Testis (tissue), 3 donors: ENCODE data around the gene XPNPEP3. TPM values are rescaled to one million over a fixed set of nuclear protein-coding genes. Genes with fewer than 3 reads are reported as not detected.
"Not testable (repeated sequence)": the region's sequence is repeated elsewhere in the genome, so short reads cannot be mapped to it uniquely, and the experiment has no call there.

Source experiments
- DNase-seq: peaks from one replicate; pipeline ENCODE4 v3.0.0-alpha.2; 2019
- H3K27ac ChIP-seq, 2 donors: fragments of 200-600 bp; sonication (generic); one replicate each; pipeline ENCODE4 v1.5.1; 2019
- H3K27me3 ChIP-seq: fragments of 200-600 bp; sonication (generic); one replicate; pipeline ENCODE4 v1.5.1; 2019
- H3K36me3 ChIP-seq: fragments of 200-600 bp; sonication (generic); one replicate; pipeline ENCODE4 v1.5.1; 2017; ENCODE audit warnings: low read depth; ENCODE audit errors: missing control alignments
- H3K4me1 ChIP-seq: fragments of 200-600 bp; sonication (generic); one replicate; pipeline ENCODE4 v1.5.1; 2019
- H3K4me3 ChIP-seq, 2 donors: fragments of 200-600 bp; sonication (generic); one replicate each; pipeline ENCODE4 v1.5.1; 2017 to 2019
- H3K9me3 ChIP-seq: fragments of 200-600 bp; sonication (generic); one replicate; pipeline ENCODE4 v1.5.1; 2017
- POLR2A ChIP-seq: fragments of 450-650 bp; IDR thresholded peaks from one replicate; pipeline ENCODE4 v1.6.1; 2017; ENCODE audit warnings: antibody characterized with exemption, mild to moderate bottlenecking, moderate library complexity
- WGBS, 2 donors: methylation state at CpG; one replicate each; pipeline ENCODE4 v1.1.5; 2018; 5-methylcytosine and 5-hydroxymethylcytosine counted together
- intact Hi-C: fragments of 100-400 bp; cut with DNase I; formaldehyde crosslinking; loops from one replicate; pipeline ENCODE4 v1.15.1; 2023; ENCODE audit warnings: low total_unique reads
- polyA plus RNA-seq: library from polyadenylated mRNA; stranded (reverse); fragments of 350-450 nt; fragmentation: Illumina TruSeq; extraction: RNeasy Lipid Tissue Mini Kit (QIAGEN cat#74804); gene quantifications from one replicate; pipeline ENCODE4 v1.2.3, GENCODE V29; 2014; ENCODE audit warnings: low read depth, low replicate concordance; ENCODE audit not compliant: insufficient read depth
- total RNA-seq, 2 donors: library from RNA; depleted of rRNA; stranded (reverse); fragments of >200 nt; gene quantifications; one replicate each; pipeline ENCODE4 v1.2.3, GENCODE V29; 2016
- TF ChIP-seq, protein P1 (sequence below), 3 experiments: fragments of 450-650 bp in 2 of 3; fragments of 200-600 bp in 1 of 3; sonication (generic) in 1 of 3; IDR thresholded peaks; one replicate each; pipeline ENCODE4 v1.5.1; 2016 to 2019; ENCODE audit warnings: antibody characterized with exemption in 3 of 3, mild to moderate bottlenecking in 2 of 3, moderate library complexity in 1 of 3

Gene XPNPEP3
- total and polyA plus RNA-seq, 3 donors from 2014 or later, result 29.5 to 46.5 (median 43.5) TPM

DNA sequence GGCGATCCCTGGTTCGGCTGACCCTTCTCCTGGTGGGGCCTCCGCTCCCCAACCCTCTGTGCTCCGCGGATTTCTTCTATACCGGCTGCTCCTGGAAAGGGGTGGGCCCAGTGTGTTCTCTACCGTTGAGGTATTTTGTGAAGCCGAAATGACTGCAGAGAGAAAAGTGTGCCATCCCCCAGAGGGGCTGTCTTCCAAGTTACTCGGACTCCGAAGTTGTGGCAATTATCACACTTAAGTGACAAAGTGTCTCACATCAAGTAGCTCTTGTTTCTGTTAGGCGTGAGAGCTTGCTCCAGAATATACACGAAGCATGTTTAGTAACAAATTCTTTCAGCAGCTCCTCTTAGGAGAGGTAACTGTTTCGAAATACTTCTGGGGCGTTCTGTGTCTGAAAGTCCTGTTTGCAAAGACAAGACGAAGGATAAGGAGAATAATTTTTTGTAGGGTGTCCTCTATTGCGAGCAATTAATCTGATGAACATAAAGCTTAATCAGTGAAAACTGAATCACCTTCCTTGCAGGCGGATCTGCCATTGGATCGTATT is 434 bp downstream of the XPNPEP3 start:
- H3K4me1 ChIP-seq, result peaks cover 39% of the 10 kb centered on the region
- intact Hi-C loops, result no loop called here
- TF ChIP-seq POLR2A, result no peak
- TF ChIP-seq, protein P1, sequence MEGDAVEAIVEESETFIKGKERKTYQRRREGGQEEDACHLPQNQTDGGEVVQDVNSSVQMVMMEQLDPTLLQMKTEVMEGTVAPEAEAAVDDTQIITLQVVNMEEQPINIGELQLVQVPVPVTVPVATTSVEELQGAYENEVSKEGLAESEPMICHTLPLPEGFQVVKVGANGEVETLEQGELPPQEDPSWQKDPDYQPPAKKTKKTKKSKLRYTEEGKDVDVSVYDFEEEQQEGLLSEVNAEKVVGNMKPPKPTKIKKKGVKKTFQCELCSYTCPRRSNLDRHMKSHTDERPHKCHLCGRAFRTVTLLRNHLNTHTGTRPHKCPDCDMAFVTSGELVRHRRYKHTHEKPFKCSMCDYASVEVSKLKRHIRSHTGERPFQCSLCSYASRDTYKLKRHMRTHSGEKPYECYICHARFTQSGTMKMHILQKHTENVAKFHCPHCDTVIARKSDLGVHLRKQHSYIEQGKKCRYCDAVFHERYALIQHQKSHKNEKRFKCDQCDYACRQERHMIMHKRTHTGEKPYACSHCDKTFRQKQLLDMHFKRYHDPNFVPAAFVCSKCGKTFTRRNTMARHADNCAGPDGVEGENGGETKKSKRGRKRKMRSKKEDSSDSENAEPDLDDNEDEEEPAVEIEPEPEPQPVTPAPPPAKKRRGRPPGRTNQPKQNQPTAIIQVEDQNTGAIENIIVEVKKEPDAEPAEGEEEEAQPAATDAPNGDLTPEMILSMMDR (IDR thresholded peaks at IDR 0.05), result no peak

DNA sequence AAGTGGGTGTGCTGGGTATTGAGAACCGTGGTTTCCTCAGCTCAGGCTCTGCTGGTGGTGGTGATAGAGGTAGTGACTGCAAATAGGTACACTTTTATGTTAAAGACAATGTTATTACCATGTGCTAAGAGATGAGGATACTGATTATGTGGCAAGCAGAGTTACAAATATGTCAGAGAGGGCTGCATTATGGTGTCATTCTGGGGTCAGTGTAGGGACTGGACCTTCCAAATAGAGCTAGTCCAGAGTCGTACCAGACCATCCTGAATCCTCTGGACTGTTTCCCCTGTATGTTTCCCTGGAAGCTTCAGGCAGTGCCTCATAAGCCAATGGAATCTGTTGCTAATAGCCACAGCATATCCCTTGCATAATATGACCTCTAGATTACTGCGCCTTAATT is 5.1 kb downstream of the XPNPEP3 start, which contains the start of gene DNAJB7:
DNAJB7 (minus strand) TSS at position 101 of the 400 bp plus-strand sequence. CDS start 119 bp downstream, outside the sequence.
- intact Hi-C loops, result no loop called here
- DNase-seq, result no peak
- no peaks in the 10 kb centered on the region for H3K9me3 ChIP-seq
- no peaks in the 10 kb centered on the region for H3K36me3 ChIP-seq
- WGBS, 2 donors, result 89 to 95% methylated on average over 3 of the region's 3 CpGs
- no peak within 1 kb of the TSS for H3K4me3 ChIP-seq
- H3K4me1 ChIP-seq, result peaks cover 9% of the 10 kb centered on the region
- H3K27me3 ChIP-seq, result no peaks in the 10 kb centered on the region
- TF ChIP-seq, protein P1 (IDR thresholded peaks at IDR 0.05), result no peak
- TF ChIP-seq POLR2A, result no peak
- no peak within 1 kb of the TSS for H3K27ac ChIP-seq

More for the DNA sequence above, 434 bp downstream of the XPNPEP3 start:
- H3K9me3 ChIP-seq, result no peaks in the 10 kb centered on the region
- DNase-seq, result no peak
- H3K27me3 ChIP-seq, result no peaks in the 10 kb centered on the region
- H3K36me3 ChIP-seq, result no peaks in the 10 kb centered on the region
- H3K4me3 ChIP-seq, result peak overlapping the region; percentile 94 to 100
- 2 to 4% methylated on average over 11 to 18 of the region's 18 CpGs for WGBS, 2 donors
- H3K27ac ChIP-seq, result peak overlapping the region; percentile 99 to 100

DNA sequence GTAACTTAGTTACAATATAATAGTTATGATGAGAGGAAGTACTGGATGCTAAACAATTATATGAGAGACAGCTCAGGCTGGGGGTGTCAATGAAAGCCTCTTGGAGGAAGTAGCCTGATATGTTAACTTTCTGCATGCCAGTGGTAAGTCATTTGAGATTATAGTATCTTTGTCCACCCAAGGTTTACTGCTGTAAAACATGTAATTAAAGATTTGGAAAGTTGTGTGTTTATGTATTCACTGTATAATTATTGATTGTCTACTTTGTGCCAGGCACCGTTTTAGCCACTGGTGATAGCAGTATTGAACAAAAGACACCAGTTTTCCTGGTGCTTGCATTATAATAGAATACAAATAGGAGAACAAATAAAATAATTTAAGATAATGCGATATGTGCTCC is 5.6 kb downstream of the XPNPEP3 start:
- Histone ChIP-seq H3K4me1 (peaks cover 9% of the 10 kb centered on the region), H3K9me3 (no peaks in the 10 kb centered on the region), H3K27me3 (no peaks in the 10 kb centered on the region), H3K4me3 (no peak overlapping the region), H3K27ac (no peak overlapping the region), H3K36me3 (no peaks in the 10 kb centered on the region)
- TF ChIP-seq, protein P1 (IDR thresholded peaks at IDR 0.05), result no peak
- no peak for TF ChIP-seq POLR2A
- 84 to 93% methylated on average over 2 of the region's 2 CpGs for WGBS, 2 donors
- no peak for DNase-seq
- intact Hi-C loops, result no loop called here

DNA sequence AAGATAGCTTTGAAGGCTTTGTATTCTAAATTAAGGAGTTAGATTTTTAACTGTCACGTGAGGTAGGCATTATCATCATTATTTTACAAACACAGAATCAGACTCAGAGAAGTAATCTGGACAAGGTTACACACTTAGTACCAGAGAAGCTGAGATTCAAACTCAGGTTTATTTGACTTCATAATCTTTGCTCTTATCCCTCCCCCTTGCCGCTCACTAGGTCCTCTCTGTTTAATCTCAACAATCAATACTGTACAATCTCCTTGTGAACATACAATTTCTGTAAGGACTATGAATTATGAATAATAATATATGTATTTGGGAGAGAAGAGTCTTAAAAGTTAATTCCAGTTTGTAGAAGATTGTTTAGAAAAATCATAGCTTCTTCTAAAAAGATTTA is 10.2 kb downstream of the XPNPEP3 start:
- no peak for TF ChIP-seq POLR2A
- TF ChIP-seq, protein P1 (IDR thresholded peaks at IDR 0.05), result no peak
- intact Hi-C loops, result no loop called here

DNA sequence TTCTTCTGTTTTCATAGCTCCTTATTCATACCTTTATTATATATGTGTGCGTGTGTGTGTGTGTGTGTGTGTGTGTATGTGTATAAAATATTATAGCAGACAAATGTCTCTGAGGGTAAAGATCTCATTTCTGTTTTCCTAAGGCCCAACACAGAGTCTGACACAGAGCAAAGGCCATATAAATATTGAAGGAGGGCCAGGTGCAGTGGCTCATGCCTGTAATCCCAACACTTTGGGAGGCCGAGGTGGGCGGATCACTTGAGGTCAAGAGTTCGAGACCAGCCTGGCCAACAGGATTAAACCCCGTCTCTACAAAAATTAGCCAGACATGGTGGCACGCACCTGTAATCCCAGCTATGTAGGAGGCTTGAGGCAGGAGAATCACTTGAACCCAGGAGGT is 11.4 kb downstream of the XPNPEP3 start:
- H3K27ac ChIP-seq, H3K9me3 ChIP-seq, H3K27me3 ChIP-seq, intact Hi-C loops, H3K36me3 ChIP-seq, H3K4me1 ChIP-seq, H3K4me3 ChIP-seq, DNase-seq: not testable (repeated sequence)
- 93 to 98% methylated on average over 6 of the region's 6 CpGs for WGBS, 2 donors

More for the DNA sequence above, 10.2 kb downstream of the XPNPEP3 start:
- Histone ChIP-seq H3K27ac (no peak overlapping the region), H3K36me3 (no peaks in the 10 kb centered on the region), H3K4me3 (no peak overlapping the region), H3K27me3 (no peaks in the 10 kb centered on the region), H3K4me1 (no peaks in the 10 kb centered on the region), H3K9me3 (no peaks in the 10 kb centered on the region)
- WGBS, 2 donors, result 82 to 83% methylated on average over 2 of the region's 2 CpGs
- DNase-seq, result no peak
